GM12891 (cell line): ENCODE results near the gene CROCC2.
A peak's percentile ranks its signal among the peaks of the same experiment; 100 is the strongest.

Experiments
- POLR2A ChIP-seq: IDR thresholded peaks from 2 replicates; pipeline ENCODE4 v1.6.1; 2011; ENCODE audit warnings: low read depth, low read length, control low read depth
- POLR2AphosphoS5 ChIP-seq: IDR thresholded peaks from 2 replicates; pipeline ENCODE4 v1.6.1; 2011; ENCODE audit warnings: low read depth, low read length, control low read depth
- SPI1 ChIP-seq: IDR thresholded peaks from 2 replicates; pipeline ENCODE4 v1.6.1; 2011; ENCODE audit warnings: low read depth, low read length, control low read depth
- TAF1 ChIP-seq: IDR thresholded peaks from 2 replicates; pipeline ENCODE4 v1.6.1; 2011; ENCODE audit warnings: low read depth, low read length, control low read depth

DNA sequence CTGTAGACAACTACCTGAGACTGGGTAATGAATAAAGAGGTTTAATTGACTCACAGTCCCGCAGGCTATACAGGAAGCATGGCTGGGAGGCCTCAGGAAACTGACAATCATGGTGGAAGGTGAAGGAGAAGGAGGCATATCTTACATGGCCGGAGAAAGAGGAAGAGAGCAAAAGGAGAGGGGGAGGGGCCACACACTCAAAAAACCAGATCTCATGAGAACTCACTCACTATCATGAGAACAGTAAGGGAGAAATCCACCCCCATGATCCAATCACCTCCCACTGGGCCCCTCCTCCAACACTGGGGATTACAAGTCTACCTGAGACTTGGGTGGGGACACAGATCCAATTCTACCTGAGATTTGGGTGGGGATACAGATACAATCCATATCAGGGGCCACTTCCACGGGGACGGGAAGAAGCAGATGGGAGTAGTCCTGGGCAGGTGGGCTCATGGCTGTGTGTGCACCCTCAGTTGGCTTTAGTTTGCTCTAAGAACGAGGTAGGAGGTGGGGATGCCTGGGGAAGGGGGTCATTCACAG is 20.0 kb upstream of the CROCC2 start:
- TF ChIP-seq TAF1 (no peak), POLR2A (no peak), POLR2AphosphoS5 (no peak), SPI1 (peak; percentile 49; the same call in 1 of the 2 replicates)
